Measurements from ENCODE around the gene PSMC3. TPM values are rescaled to one million over a fixed set of nuclear protein-coding genes. Genes with fewer than 3 reads are reported as not detected.
A peak's percentile ranks its signal among the peaks of the same experiment; 100 is the strongest.

The PSMC3 gene
- total RNA-seq, 2 donors from 2014 or later = 122 to 160 TPM

DNA sequence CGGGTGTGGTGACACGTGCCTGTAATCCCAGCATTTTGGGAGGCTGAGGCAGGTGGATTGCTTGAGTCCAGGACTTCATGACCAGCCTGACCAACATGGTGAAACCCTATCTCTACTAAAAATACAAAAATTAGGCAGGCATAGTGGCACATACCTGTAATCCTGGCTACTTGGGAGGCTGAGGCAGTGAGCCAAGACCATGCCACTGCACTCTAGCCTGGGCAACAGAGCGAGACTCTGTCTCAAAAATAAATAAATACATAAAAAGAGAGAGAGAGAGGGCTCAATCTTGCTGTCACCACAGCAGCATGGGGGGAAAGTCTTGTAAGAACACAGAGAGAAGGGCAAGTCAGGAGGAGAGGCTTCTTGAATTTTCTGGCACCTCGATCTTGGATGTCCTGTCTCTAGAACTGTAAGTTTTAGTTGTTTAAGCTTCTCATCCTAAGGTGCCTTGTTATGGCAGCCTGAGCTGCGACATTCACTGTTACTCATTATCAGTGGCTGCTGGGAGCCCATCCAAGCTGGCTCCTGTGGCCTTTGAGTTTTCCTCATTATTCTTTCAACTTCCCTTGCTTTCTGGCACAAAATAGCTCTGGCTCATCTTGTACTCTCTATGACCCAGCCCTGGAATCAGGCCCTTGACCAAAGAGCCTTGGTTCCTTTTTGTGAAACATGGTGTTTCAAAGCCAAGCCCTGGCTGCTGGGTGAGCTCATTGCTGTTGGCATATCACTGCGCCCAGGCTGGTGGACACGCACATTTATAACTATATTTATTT lies 8.0 kb upstream of the PSMC3 start:
- ATAC-seq (ENCODE audit: insufficient number of reproducible peaks, low FRiP score, low read depth) (no peak), DNase-seq (ENCODE audit: low spot score) (peak; percentile 21)
- Histone ChIP-seq H3K4me3 (no peak overlapping the region), H3K27me3 (replicated peaks; ENCODE audit: insufficient read depth) (no peaks in the 10 kb centered on the region), H3K36me3 (no peaks in the 10 kb centered on the region), H3K4me1 (ENCODE audit: control insufficient read depth in 1 of 2, low read depth in 2 of 2) (peaks cover 6 to 22% of the 10 kb centered on the region in 2 donors), H3K27ac (peak overlapping the region; percentile 25 to 55), H3K9me3 (no peaks in the 10 kb centered on the region)
- TF ChIP-seq, protein P1, sequence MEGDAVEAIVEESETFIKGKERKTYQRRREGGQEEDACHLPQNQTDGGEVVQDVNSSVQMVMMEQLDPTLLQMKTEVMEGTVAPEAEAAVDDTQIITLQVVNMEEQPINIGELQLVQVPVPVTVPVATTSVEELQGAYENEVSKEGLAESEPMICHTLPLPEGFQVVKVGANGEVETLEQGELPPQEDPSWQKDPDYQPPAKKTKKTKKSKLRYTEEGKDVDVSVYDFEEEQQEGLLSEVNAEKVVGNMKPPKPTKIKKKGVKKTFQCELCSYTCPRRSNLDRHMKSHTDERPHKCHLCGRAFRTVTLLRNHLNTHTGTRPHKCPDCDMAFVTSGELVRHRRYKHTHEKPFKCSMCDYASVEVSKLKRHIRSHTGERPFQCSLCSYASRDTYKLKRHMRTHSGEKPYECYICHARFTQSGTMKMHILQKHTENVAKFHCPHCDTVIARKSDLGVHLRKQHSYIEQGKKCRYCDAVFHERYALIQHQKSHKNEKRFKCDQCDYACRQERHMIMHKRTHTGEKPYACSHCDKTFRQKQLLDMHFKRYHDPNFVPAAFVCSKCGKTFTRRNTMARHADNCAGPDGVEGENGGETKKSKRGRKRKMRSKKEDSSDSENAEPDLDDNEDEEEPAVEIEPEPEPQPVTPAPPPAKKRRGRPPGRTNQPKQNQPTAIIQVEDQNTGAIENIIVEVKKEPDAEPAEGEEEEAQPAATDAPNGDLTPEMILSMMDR (IDR thresholded peaks at IDR 0.05) = no peak

DNA sequence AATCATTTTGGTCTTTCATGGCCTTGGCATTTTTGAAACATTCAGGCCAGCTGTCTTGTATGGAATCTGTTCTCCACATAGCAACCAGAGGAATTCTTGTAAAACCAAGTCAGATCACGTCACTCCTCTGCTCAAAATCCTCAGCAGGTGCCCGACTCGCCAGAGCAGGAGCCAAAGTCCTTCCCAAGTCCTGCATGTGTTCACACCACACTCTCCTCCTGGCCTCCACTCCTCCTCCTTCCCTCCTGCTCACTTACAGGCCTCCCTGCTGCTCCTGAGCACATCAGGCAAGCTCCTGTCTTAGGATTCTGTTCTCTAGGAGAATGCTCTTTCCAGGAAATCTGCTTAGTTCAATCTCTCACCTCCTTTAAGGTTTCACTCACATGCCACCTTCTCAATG lies 6.9 kb upstream of the PSMC3 start:
- H3K9me3 ChIP-seq = no peaks in the 10 kb centered on the region
- no peak overlapping the region for H3K27ac ChIP-seq
- no peaks in the 10 kb centered on the region for H3K36me3 ChIP-seq
- ATAC-seq (ENCODE audit: insufficient number of reproducible peaks, low FRiP score, low read depth) = no peak
- no peaks in the 10 kb centered on the region for H3K27me3 ChIP-seq (replicated peaks; ENCODE audit: insufficient read depth)
- TF ChIP-seq, protein P1 (IDR thresholded peaks at IDR 0.05) = no peak
- DNase-seq (ENCODE audit: low spot score) = no peak
- H3K4me3 ChIP-seq = no peak overlapping the region
- peaks cover 6 to 21% of the 10 kb centered on the region in 2 donors for H3K4me1 ChIP-seq (ENCODE audit: control insufficient read depth in 1 of 2, low read depth in 2 of 2)

DNA sequence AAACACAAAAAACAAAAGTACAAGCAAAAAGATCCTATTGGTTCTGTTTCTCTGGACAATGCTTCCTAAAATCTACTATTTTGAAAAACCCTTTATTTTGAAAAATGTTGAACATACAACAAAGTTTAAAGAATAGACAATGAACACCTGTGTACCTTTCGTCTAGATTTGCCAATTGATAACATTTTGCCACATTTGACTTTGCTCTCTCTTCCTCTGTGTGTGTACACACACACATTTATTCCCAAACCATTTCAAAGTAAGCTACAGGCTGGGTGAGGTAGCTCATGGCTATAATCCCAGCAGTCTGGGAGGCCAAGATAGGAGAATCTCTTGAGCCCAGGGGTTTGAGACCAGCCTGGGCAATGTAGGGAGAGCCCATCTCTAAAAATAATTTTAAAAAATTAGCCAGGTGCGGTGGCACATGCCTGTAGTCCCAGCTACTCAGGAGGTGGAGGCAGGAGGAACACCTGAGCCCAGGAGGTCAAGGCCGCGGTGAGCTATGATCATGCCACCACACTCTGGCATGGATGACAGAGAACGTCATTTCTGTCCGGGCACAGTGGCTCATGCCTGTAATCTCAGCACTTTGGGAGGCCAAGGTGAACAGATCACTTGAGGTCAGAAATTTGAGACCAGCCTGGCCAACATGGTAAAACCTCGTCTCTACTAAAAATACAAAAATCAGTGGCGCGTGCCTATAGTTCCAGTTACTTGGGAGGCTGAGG lies 5.3 kb upstream of the PSMC3 start:
- TF ChIP-seq, protein P1 (IDR thresholded peaks at IDR 0.05) = no peak
- DNase-seq (ENCODE audit: low spot score) (no peak), ATAC-seq (ENCODE audit: insufficient number of reproducible peaks, low FRiP score, low read depth) (no peak)
- no peaks in the 10 kb centered on the region for H3K9me3 ChIP-seq
- no peak overlapping the region for H3K4me3 ChIP-seq
- no peaks in the 10 kb centered on the region for H3K27me3 ChIP-seq (replicated peaks; ENCODE audit: insufficient read depth)
- H3K4me1 ChIP-seq (ENCODE audit: control insufficient read depth in 1 of 2, low read depth in 2 of 2) = peaks cover 0 to 10% of the 10 kb centered on the region in 2 donors
- H3K27ac ChIP-seq = no peak overlapping the region
- no peaks in the 10 kb centered on the region for H3K36me3 ChIP-seq

DNA sequence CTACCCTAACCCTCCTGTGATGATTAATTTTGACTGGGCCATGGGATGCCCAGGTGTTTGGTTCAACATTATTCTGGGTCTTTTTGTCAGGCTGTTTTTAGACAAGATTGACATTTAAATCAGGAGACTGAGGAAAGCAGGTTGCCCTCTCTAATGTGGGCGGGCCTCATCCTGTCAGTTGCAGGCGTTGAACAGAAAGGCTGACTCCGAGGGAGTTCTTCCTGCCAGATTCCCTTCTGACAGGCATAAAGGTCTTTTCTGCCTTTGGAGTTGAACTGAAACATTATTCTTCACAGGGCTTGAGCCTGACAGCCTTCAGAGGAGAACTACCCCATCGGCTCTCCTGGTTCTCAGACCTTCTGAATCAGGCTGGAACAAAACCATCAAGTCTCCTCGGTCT lies 4.3 kb upstream of the PSMC3 start:
- H3K4me1 ChIP-seq (ENCODE audit: control insufficient read depth in 1 of 2, low read depth in 2 of 2) = peaks cover under 1 to 12% of the 10 kb centered on the region in 2 donors
- DNase-seq (ENCODE audit: low spot score) (no peak), ATAC-seq (ENCODE audit: insufficient number of reproducible peaks, low FRiP score, low read depth) (no peak)
- H3K27ac ChIP-seq = no peak overlapping the region
- H3K36me3 ChIP-seq = no peaks in the 10 kb centered on the region
- TF ChIP-seq, protein P1 (IDR thresholded peaks at IDR 0.05) = no peak
- H3K27me3 ChIP-seq (replicated peaks; ENCODE audit: insufficient read depth) = no peaks in the 10 kb centered on the region
- no peak overlapping the region for H3K4me3 ChIP-seq
- H3K9me3 ChIP-seq = no peaks in the 10 kb centered on the region

DNA sequence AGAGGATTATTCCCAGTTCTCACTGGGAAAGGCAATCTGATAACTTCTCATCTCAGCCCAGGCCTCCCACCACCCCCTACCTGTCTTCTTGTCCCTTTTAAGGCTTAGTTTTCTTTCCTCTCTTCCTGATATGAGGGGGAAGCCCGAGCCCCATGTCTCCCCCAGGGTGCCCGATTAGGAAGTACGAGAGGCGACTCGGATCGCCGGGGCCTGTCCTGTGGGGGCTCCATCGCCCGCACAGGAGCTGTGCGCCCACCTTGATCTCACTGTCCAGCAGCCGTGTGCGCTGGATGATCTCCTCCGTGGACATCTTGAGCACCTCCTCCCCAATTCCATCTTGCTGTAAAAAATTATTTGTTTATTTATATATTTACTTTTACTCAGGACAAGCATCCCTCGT lies 628 bp downstream of the PSMC3 start:
- ATAC-seq (ENCODE audit: insufficient number of reproducible peaks, low FRiP score, low read depth) (no peak), DNase-seq (ENCODE audit: low spot score) (no peak)
- peak overlapping the region; percentile 90 to 92 for H3K27ac ChIP-seq
- peaks cover 21% of the 10 kb centered on the region for H3K36me3 ChIP-seq
- H3K9me3 ChIP-seq = no peaks in the 10 kb centered on the region
- peak overlapping the region; percentile 91 for H3K4me3 ChIP-seq
- TF ChIP-seq, protein P1 (IDR thresholded peaks at IDR 0.05) = no peak
- peaks cover 7 to 13% of the 10 kb centered on the region in 2 donors for H3K4me1 ChIP-seq (ENCODE audit: control insufficient read depth in 1 of 2, low read depth in 2 of 2)
- H3K27me3 ChIP-seq (replicated peaks; ENCODE audit: insufficient read depth) = no peaks in the 10 kb centered on the region
